Frontal cortex (tissue), 4 donors: Measurements from ENCODE around the gene CSNK2A1. TPM values are rescaled to one million over a fixed set of nuclear protein-coding genes. Genes with fewer than 3 reads are reported as not detected.
A peak's percentile ranks its signal among the peaks of the same experiment; 100 is the strongest.
"Not testable (repeated sequence)": the region's sequence is repeated elsewhere in the genome, so short reads cannot be mapped to it uniquely, and the experiment has no call there.

Source experiments
- DNase-seq, 2 donors: peaks; one replicate each; pipeline ENCODE4 v3.0.0; 2012; ENCODE audit warnings: low spot score in 2 of 2
- FAIRE-seq: peaks from 2 replicates; lab custom pipeline; 2012; peaks lifted over from hg19 to GRCh38; lab: Jason Lieb, UNC
- total RNA-seq: library from RNA; depleted of rRNA; stranded (reverse); fragments of >200 nt; gene quantifications from one replicate; pipeline ENCODE4 v1.2.3, GENCODE V29; 2014
- donor health status: control.
- donor health status: control.
- donor health status: control.

Gene CSNK2A1
- total RNA-seq, 1 donor from 2014 or later, result 179 TPM

DNA sequence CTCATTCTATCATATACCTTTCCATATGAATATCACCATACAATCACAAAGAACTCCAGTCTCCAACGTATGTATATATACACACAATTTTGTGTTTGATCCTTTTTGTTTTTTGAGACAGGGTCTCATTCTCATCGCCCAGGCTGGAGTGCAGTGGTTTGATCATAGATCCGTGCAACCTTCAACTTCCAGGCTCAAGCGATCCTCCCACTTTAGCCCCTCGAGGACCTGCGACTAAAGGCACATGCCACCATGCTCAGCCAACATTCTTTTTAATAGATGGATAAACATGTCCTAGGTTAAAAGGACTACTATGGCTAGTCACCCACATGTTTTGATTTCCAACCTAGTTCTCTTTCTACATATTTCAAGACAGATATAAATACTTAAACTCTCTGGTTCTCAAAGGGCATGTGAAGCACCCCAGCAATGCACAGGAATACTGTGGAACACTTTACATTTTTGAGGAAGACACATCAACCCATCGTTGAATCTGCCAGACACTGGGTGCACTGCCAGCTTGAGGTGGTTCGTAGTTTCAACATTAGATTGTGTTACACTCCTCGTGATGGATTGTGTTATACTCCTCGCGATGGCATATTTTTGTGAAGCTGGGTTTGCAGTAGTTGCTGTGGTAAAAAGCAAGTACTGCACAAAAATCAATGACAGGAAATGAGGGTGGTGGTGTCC lies 40.4 kb downstream of the CSNK2A1 start:
- DNase-seq (no peak), FAIRE-seq (no peak)

- FAIRE-seq (no peak), DNase-seq (no peak)
Measured at GRCh38 chr20:497979-498378, 45.6 kb downstream of the CSNK2A1 start.

- FAIRE-seq (no peak), DNase-seq (no peak)
Measured at GRCh38 chr20:496126-496696, 47.4 kb downstream of the CSNK2A1 start.

DNA sequence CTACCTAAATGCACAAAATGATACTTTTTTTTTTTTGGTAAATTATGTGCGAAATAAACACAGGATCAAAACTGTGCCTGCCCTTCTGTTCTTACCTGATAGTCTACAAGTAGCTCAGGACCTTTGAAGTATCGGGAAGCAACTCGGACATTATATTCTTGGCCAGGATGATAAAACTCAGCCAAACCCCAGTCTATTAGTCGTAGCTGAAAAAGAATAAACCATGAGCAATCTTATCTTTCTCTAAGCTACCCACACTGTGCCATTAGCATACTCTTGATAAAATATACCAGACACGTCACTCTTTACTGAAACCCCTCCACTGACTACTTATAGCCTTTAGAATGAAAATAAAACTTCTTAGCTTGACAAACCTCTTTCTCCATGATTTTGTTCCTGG lies 51.4 kb downstream of the CSNK2A1 start:
- FAIRE-seq (no peak), DNase-seq (no peak)

- FAIRE-seq (no peak), DNase-seq (no peak)
Measured at GRCh38 chr20:487655-488054, 55.9 kb downstream of the CSNK2A1 start.

DNA sequence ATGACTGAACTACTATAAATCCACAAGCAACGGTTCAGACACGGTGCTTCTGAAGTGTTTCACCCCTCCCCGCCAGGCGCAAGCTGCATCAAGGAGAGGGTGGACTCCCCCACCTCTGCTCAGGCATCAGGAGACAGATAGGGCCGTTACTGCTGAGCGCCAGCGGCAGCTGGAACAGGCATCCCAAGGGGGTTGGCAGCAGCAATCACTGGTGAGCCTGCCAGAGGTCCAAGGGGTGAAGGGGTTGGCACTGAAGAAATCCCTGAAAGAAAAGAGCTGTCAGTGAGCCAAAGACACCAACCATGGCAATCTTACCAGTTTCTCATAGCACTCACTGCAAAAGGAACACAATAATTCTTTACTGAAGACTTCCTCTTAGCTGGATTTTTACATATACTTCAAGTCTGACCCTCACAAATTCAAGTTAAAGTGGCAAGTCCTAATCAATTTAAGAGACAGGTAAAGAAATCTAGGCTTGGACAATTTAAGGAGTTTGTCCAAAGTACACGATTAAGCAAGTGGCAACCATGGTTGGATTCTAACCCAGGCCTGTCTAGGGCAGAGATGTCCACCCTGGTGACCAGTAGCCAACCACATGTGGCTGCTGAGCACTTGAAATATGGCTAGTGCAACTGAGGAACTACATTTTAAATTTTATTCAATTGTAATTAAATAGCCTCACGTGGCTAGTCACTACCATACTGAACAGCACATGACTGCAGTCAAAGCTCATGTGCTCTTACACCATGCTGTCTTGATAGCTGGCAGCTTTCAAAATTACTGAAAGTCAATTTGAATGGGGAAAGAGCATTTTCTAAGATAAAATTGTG lies 59.6 kb downstream of the CSNK2A1 start:
- DNase-seq (no peak), FAIRE-seq (no peak)

DNA sequence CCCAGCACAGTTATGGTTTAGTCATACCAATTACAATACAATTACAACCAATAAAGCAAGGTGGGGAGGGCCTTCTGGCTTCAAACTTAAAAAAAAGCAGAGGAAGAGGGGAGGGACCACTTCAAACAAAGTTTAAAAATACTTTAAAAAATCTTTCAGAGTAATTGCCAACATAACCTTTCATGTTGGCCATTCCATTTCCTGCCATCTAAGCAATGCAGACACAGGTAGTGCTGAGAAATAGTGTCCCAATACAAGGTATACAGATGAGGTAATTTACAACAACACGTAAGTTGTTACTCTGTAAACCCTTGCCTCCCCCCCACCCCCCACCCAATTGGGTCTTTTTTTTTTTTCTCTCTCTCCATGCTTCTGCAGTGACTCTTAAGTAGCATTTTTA lies 62.4 kb downstream of the CSNK2A1 start:
- FAIRE-seq (no peak), DNase-seq (no peak)

DNA sequence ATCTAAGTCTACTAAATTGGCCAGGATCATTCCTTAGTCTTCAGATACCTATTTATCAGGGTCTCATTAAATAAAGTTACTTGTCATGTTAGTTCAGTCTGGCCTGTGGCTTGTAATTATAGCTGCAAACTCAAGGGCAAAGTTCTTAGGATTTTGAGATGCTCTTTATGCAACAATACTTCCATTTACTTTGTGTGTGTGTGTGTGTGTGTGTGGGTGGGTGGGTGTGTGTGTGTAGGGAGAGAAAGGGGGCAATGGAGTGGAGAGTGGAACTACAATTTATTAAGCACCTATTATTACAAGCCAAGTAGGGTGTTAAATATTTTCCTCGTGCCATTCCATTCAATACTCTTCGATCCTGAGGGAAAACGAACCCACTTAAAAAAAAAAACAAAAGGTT lies 63.5 kb downstream of the CSNK2A1 start:
- FAIRE-seq (no peak), DNase-seq (no peak)

GRCh38 chr20:479487-479886 lies 64.1 kb downstream of the CSNK2A1 start:
- DNase-seq (no peak), FAIRE-seq (no peak)

DNA sequence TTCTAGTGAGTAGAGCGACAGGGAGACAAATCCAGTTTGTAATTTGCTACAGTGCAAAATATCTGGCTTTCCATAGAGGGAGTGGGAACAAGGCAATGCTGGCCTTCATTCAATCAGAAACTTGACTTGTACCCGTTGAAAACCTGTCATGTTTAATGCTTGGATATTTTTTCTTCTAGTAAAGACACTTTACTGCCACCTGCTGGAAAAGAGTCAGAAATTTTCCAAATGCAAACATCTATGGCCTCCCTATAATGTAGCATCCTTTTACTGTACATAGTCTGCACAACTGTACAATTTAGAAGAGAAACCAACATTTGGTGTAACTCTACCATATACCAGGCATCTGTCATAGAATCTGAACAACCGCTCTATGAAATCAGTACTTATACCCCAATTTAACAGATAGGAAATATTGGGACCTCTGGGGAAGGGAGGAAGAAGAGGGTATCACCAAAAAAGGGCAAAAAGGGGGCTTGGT lies 64.6 kb downstream of the CSNK2A1 start:
- FAIRE-seq (no peak), DNase-seq (peak; percentile 6 to 52)

DNA sequence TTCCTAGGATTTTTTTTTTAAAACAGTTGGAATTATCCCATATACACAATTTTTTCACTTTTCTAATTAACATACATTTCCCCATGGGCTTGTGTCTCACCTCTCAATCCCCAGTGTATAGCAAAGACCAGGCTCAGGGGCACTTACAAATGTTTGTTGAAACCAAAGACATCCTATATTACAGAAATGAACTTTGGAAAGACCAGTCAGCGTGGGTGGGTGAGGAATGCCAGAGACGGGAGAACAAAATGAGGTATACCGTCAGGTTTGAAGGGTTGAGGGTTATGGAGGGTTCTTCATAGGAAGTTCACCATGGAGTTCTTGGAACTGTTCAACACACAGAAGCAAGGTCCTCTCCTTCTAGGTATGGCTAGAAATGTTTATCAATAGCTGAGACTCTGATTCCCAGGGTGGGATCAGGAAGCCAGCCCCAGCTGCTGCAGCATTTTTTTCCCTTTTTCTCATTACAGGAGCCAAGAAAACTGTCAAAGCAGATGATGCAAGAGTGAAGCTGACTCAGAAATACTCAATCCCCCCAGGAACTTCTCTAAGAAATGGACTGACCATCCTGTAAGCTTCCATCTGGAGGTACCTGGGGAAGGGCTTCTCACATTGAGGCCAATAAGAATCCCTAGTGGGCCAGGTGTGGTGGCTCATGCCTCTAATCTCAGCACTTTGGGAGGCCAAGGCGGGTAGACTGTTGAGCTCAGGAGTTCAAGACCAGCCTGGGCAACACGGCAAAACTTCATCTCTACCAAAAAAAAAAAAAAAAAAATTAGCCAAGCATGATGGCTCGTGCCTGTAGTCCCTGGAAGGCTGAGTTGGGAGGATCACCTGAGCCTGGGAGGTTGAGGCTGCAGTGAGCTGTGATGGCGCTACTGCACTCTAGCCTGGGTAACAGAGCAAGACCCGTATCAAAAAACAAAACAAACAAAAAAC lies 65.3 kb downstream of the CSNK2A1 start:
- FAIRE-seq (no peak), DNase-seq (no peak)

- not testable (repeated sequence) for FAIRE-seq, DNase-seq
Measured at GRCh38 chr20:476561-477249, 66.9 kb downstream of the CSNK2A1 start.

DNA sequence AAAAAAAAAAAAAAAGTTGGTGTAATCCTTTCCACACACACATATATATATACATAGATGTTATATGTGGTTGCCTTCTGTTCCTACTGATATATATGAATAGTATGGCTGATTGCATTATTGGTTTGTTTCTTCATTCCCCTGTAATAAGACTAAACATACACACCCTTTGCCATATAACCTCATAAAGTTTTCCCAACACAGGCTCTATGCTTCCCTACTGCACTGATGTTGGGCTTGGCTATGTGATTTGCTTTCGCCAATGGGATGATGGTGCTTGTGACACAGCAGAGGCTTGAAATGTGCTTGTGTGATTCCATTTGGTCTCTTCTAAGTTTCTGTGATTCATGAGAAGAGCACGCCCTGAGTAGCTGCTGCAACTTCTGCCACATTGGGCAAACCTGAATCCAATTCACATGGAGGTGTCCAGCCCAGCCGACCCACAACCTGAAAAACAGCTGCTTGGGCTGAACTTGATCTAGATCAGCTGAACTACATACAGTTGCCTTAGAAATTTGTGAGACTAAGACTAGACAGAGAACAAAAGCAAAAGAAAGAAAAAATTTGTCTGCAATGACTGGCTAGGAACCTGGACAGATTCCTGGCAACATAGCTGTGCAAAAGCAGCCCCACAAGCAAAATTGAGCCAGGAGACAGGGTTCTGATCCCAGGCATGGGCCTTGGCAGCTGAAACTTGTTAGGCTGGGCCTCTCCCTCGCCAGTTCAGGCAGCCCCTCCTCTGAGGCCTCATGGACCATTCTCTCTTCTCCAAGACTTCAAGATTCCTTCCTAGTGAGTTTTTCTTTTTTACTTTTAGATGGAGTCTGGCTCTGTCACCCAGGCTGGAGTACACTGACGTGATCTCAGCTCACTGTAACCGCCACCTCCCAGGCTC lies 67.9 kb downstream of the CSNK2A1 start:
- DNase-seq, result no peak
- FAIRE-seq, result no peak

DNA sequence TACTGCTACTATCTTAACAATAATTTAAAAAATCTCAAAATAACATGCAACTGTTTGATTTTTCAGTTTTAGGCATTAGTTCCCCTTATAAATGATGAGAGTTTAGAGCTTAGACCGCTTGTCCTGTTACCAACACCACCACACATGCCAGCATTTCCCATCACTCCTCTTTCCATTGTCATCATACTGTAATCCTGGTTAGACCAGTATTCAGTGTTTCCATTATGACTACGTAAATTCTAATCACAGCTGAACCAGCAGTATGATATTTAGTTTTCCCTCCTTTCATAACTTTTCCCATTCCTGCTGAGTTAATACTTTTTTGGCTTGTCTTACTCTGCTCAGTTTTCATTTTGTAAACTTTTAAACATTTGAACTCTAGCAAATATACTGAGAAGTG lies 69.0 kb downstream of the CSNK2A1 start:
- FAIRE-seq (no peak), DNase-seq (no peak)

GRCh38 chr20:472889-473292 lies 70.7 kb downstream of the CSNK2A1 start:
- DNase-seq, result no peak
- FAIRE-seq, result no peak

DNA sequence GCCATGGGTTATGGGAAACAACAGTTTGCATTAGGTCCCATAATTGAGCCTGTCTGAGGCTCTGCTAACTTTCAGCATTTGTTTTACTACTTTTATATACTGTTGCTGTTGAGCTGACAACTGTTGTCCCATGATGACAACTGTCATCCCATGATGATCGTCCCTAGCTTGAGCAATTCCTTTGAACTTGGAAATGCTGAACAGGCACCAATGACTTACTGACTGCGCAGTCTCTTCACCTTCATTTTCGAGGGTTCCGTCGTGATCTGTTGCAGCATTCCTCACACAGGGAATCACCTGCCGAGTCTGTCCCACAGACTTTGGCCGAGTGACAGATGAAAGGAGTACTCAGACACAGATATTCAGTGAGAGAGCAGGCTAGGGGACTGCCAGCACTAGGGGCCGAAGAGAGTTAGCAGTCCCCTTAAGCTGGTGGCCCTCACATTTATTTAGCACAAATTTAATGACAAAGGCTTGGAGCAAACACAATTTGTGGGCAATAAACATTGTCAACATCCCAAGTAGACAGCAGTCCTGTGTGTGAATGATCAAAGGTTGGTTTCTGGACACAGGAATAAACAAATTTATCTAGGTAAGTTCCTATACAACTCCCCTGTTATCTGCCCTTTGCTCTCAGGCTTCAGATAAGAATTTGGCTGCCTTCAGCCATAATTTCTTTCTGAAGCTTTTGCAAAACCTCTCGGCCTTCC lies 71.3 kb downstream of the CSNK2A1 start:
- FAIRE-seq (no peak), DNase-seq (no peak)

GRCh38 chr20:469746-470490 lies 73.7 kb downstream of the CSNK2A1 start:
- no peak for DNase-seq
- no peak for FAIRE-seq
